Muscle of leg (tissue), 11 donors: ENCODE measurements around the gene EYS. TPM values are rescaled to one million over a fixed set of nuclear protein-coding genes. Genes with fewer than 3 reads are reported as not detected.

ENCODE experiments used
- DNase-seq: peaks from one replicate; pipeline ENCODE4 v3.0.0; 2013
- H3K27ac ChIP-seq: one replicate; pipeline ENCODE4 v1.5.1; 2013; ENCODE audit warnings: mild to moderate bottlenecking, low read length, control low read depth
- H3K27me3 ChIP-seq: one replicate; pipeline ENCODE4 v1.6.1; 2013; ENCODE audit warnings: low read length; ENCODE audit not compliant: control insufficient read depth, insufficient read depth
- H3K36me3 ChIP-seq: one replicate; pipeline ENCODE4 v1.6.1; 2013; ENCODE audit warnings: low read length; ENCODE audit not compliant: control insufficient read depth, insufficient read depth
- H3K4me1 ChIP-seq: one replicate; pipeline ENCODE4 v1.6.1; 2013; ENCODE audit warnings: low read length; ENCODE audit not compliant: control insufficient read depth, insufficient read depth
- H3K4me3 ChIP-seq: one replicate; pipeline ENCODE4 v1.5.1; 2013; ENCODE audit warnings: low read length, control low read depth
- H3K9me3 ChIP-seq: replicated peaks from 2 replicates; pipeline ENCODE4 v1.6.1; 2013; ENCODE audit warnings: low read depth, low read length; ENCODE audit not compliant: control insufficient read depth
- WGBS: methylation state at CpG from one replicate; pipeline ENCODE4 v1.1.5; 2013; ENCODE audit warnings: missing lambda C conversion rate; ENCODE audit not compliant: insufficient coverage; 5-methylcytosine and 5-hydroxymethylcytosine counted together
- polyA plus RNA-seq, 8 donors: library from polyadenylated mRNA; unstranded; fragments of 120-200 nt; gene quantifications; one replicate each; pipeline versions ENCODE4 v1.2.1 to v1.2.3, GENCODE V29; 2013; ENCODE audit warnings: inconsistent platforms in 1 of 8, low replicate concordance in 1 of 8; ENCODE audit not compliant: insufficient read length in 8 of 8, insufficient read depth in 1 of 8
- total RNA-seq: library from RNA; stranded (reverse); fragments of 120-200 nt; gene quantifications from one replicate; pipeline ENCODE4 v1.2.4, GENCODE V29; 2013

Gene EYS
- total and polyA plus RNA-seq, 9 donors: 0.24 to 1.1 (median 0.66) TPM

DNA sequence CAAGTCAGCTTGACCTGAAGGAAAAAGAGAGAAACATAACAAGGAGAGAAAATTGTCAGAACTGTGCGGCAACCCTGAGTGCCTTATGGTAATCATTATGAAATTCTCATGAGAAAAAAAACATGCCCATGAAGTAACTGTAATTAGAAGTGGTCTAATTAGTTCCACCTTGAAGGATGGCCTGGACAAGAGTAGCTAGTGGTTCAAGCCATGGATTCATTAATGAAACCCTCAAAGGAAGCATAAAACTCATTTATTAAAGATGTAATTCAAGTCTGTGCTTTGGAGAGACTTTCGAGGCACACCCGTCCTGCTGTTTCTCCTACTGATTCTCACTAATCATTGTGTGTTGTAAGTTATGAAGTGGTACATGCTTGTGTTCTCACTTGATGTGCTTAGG is 1911.2 kb downstream of the EYS start:
- no peak for DNase-seq
- Histone ChIP-seq H3K4me3 (no peak overlapping the region), H3K27me3 (no peaks in the 10 kb centered on the region), H3K9me3 (no peaks in the 10 kb centered on the region), H3K36me3 (no peaks in the 10 kb centered on the region), H3K27ac (no peak overlapping the region), H3K4me1 (no peaks in the 10 kb centered on the region)
- WGBS: 50% methylated on average over 1 of the region's 3 CpGs

DNA sequence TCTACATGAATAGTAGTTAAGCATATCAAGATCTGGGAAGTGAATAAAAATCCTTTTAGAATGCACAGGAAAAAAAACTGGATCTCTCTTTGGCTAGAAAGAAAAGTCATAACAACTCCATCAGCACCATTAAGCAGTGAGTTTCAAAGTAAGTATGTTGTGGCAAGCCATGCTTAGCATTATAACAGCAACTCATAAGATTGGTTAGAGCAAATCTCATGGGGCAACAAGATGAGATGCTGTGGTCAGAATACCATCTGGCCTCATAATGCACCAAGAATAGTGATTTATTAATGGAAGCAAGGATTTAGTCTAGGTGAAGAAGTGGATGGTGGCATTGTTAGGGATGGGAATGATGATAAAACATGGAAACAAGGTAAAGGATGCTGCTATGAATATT is 1912.0 kb downstream of the EYS start:
- no peaks in the 10 kb centered on the region for H3K4me1 ChIP-seq
- no peaks in the 10 kb centered on the region for H3K36me3 ChIP-seq
- H3K27me3 ChIP-seq: no peaks in the 10 kb centered on the region
- H3K9me3 ChIP-seq: no peaks in the 10 kb centered on the region
- DNase-seq: no peak
- H3K4me3 ChIP-seq: no peak overlapping the region
- H3K27ac ChIP-seq: no peak overlapping the region

DNA sequence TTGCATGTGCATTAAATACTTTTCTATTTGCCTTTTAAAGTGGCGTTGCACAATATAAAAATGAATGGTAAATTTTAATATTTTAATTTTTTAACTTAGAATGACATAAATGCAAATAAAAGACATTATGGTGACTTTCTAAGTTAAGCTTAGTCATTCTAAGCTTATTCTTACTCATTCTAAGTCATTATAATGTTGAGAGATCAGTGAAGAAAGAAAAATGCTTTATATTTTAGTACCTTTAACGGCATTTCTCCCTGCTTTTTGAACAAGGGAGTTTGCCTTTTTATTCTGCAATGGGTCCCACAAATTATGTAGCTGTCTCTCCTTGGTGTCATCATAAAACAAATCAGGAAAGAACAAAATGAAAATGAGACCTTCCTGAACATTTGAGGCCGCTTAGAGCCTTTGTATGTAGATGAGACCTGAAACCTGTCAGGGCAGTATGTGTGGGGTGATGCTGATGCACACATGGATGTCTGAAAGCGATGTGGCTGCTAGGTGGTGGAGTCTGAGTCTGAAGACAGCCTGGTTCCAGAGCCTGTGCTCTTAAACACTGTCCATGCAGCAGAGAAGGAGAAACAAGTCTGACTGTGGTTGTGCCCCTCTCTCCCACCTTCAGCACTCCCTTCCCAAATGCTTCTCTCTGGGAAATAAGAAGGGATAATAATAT is 1913.4 kb downstream of the EYS start:
- Histone ChIP-seq H3K27me3 (no peaks in the 10 kb centered on the region), H3K27ac (no peak overlapping the region), H3K4me3 (no peak overlapping the region), H3K9me3 (no peaks in the 10 kb centered on the region), H3K36me3 (no peaks in the 10 kb centered on the region), H3K4me1 (no peaks in the 10 kb centered on the region)
- WGBS: 71% methylated on average over 1 of the region's 4 CpGs
- no peak for DNase-seq

DNA sequence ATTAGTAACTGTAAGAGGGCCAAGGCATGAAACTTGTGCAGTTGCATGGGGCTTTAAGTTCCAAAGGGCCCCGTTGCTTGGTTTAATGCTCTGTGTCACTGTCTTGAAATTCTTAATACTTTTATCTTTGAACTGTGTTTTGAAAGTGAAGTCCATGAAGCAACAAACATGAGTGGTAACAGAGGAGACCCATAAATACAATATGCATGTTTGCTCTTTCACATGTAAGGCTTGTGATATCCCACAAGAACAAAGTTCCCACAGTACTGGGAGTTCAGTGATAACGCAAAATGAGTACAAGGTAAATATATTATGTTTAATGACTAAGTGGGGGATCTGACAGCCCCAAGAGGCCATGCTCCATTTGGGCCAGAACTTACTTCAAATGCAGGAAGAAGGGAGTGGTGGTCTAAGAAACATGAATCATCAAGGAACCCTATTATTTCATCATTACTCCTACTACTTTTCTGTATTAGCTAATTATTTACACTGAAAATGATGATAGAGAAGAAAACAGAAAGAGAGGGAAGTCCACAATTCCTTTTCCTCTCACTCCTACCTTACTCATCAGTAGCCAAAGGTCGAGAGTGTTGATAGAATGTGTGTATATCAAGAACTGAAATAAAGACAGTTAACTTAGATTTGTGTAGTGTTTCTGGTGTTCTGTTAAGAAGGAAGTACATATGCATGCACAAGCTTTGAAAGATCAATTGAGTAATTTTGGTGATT is 1914.1 kb downstream of the EYS start:
- Histone ChIP-seq H3K9me3 (no peaks in the 10 kb centered on the region), H3K36me3 (no peaks in the 10 kb centered on the region), H3K4me3 (no peak overlapping the region), H3K27me3 (no peaks in the 10 kb centered on the region), H3K27ac (no peak overlapping the region), H3K4me1 (no peaks in the 10 kb centered on the region)
- no CpG with 5 or more reads among the region's 3 CpGs for WGBS
- DNase-seq: no peak

DNA sequence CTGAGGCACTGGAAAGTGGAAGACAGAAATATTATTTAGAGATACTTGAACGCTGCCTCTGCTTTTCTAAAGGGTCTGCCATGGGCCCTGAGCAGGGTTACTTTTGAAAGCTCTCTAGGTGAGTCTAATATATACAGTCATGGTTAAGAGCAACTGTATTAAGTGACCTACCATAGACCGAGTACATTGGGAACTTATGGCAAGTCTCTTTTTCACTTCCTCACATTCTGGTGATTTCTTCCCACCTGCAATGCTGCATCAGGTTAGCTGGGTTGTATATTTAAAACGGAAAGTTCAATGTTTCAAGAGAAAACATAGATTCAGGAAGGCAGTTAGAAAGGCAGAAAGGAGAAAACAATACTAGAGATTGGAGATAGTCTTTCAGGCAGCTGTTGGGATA is 1916.7 kb downstream of the EYS start:
- H3K27ac ChIP-seq: no peak overlapping the region
- DNase-seq: no peak
- 68% methylated on average over 2 of the region's 3 CpGs for WGBS
- H3K4me1 ChIP-seq: no peaks in the 10 kb centered on the region
- no peaks in the 10 kb centered on the region for H3K9me3 ChIP-seq
- H3K36me3 ChIP-seq: no peaks in the 10 kb centered on the region
- no peaks in the 10 kb centered on the region for H3K27me3 ChIP-seq
- H3K4me3 ChIP-seq: no peak overlapping the region

DNA sequence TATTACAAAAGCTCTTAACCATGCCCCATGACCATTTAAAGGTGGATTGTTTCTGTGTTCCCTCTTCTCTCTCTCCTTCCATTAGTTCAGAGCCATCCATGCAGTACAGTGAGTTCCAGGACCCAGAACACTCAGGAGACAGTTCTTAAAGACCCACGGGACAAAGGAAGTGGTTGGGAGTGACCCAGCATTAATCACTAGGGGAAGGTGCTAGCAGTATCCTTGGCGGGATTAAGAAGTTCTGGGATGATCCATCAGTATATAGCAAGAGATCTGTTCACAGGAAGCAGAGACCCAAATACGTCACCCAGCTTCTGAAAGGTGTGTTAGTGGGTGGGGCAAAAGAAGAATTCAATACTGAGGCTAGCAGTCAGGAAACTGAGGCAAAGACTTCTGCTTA is 1917.3 kb downstream of the EYS start:
- Histone ChIP-seq H3K36me3 (no peaks in the 10 kb centered on the region), H3K4me3 (no peak overlapping the region), H3K27ac (no peak overlapping the region), H3K4me1 (no peaks in the 10 kb centered on the region), H3K27me3 (no peaks in the 10 kb centered on the region), H3K9me3 (no peaks in the 10 kb centered on the region)
- no CpG with 5 or more reads among the region's 3 CpGs for WGBS
- no peak for DNase-seq

DNA sequence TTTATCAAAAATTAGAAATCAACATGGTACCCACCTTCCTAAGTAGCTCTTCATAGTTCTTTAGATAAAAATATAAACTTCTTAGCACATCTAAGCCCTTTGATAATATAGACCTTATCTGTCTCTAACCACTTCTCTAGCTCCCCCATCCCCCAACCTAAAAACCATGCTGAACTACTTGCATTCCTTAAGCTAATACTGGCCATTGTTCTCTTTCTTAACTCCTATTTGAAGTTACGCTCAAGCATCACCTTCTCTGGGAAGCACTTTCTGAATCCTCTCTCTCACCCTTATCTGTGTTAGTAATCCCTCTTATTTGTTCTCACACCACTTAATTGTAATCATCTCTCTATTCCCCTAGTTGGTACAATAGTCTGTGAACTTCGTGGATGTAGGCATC is 1918.5 kb downstream of the EYS start:
- Histone ChIP-seq H3K36me3 (no peaks in the 10 kb centered on the region), H3K27me3 (no peaks in the 10 kb centered on the region), H3K4me3 (no peak overlapping the region), H3K27ac (no peak overlapping the region), H3K4me1 (no peaks in the 10 kb centered on the region), H3K9me3 (no peaks in the 10 kb centered on the region)
- WGBS: 71% methylated on average over 1 of the region's 2 CpGs
- DNase-seq: no peak

DNA sequence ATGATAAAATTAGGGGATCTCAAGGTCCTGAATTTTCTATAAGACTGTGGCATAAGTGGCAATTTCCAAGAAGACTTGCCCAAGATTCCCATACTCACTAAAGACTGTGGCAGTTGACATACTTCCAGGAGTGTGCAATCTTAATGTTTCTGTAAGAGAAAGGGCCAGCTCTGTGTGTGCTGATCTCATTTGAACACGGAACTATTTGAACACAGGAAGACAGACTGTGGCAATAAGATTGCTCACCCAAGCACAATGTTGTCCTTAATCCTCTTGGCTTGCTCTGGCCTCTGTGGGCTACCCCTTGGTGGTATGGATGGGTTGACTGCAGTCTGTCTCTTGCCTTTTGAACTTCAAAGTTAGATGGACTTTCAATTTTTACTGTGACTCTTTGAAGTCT is 1920.0 kb downstream of the EYS start:
- H3K36me3 ChIP-seq: no peaks in the 10 kb centered on the region
- H3K4me1 ChIP-seq: no peaks in the 10 kb centered on the region
- H3K9me3 ChIP-seq: no peaks in the 10 kb centered on the region
- WGBS: no CpG with 5 or more reads among the region's 1 CpG
- DNase-seq: no peak
- no peak overlapping the region for H3K4me3 ChIP-seq
- H3K27me3 ChIP-seq: no peaks in the 10 kb centered on the region
- H3K27ac ChIP-seq: no peak overlapping the region

DNA sequence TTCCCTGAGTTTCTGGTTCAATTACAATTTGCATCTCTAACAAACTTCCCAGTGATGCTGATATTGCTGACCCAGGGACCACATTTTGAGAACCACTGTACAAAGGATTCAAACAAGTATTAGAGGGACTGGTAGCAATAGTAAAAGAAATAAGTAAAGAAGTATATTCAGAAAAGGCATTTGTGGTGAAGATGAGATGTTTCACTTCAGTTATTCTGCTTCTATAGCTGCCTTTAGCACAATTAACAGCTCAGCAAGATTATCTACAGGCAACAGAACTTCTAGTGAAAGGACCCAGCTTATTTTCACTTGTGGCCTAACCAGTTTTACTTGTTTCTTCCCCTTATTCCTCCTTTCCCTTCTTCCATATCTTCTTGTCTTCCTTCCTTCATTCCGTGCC is 1922.0 kb downstream of the EYS start:
- no peak for DNase-seq

DNA sequence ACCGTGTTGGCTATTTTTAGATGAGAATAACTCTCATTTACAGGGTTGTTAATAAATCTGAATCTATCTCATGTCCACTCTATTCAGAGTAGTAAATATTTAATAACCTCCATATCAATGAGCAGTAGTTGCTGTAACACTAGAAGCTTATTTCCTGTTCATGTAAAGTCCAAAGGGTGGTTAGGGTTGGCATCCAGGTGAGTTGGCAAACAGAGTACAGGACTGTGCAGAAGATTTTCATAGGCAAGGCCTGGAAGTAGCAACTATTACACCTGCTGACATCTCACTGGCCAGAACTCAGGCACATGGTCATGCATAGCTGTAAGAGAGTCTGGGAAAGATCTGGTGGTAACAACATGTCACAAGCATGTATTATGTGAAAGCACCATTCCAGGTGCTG is 1923.9 kb downstream of the EYS start:
- no peak overlapping the region for H3K27ac ChIP-seq
- DNase-seq: no peak
- no CpG with 5 or more reads among the region's 1 CpG for WGBS
- H3K27me3 ChIP-seq: no peaks in the 10 kb centered on the region
- no peaks in the 10 kb centered on the region for H3K36me3 ChIP-seq
- no peaks in the 10 kb centered on the region for H3K4me1 ChIP-seq
- no peaks in the 10 kb centered on the region for H3K9me3 ChIP-seq
- H3K4me3 ChIP-seq: no peak overlapping the region

More for the DNA sequence above, 1922.0 kb downstream of the EYS start:
- no CpG with 5 or more reads among the region's 1 CpG for WGBS
- no peaks in the 10 kb centered on the region for H3K9me3 ChIP-seq
- no peaks in the 10 kb centered on the region for H3K27me3 ChIP-seq
- no peak overlapping the region for H3K27ac ChIP-seq
- H3K4me3 ChIP-seq: no peak overlapping the region
- no peaks in the 10 kb centered on the region for H3K36me3 ChIP-seq
- no peaks in the 10 kb centered on the region for H3K4me1 ChIP-seq
